HEK293T (cell line): ENCODE data around the gene GRM4.

Source experiments
- BHLHE40 ChIP-seq: fragments of 450-650 bp; IDR thresholded peaks from 2 replicates; pipeline ENCODE4 v1.6.1; 2016; ENCODE audit warnings: mild to moderate bottlenecking, moderate library complexity, borderline replicate concordance
- ELF4 ChIP-seq: fragments of 450-650 bp; IDR thresholded peaks from 2 replicates; pipeline ENCODE4 v1.6.1; 2017; ENCODE audit warnings: antibody characterized with exemption
- FOXA1 ChIP-seq: fragments of 450-650 bp; IDR thresholded peaks from 2 replicates; pipeline ENCODE4 v1.6.1; 2016; ENCODE audit warnings: mild to moderate bottlenecking
- FOXK2 ChIP-seq: fragments of 450-650 bp; IDR thresholded peaks from 2 replicates; pipeline ENCODE4 v1.6.1; 2016; ENCODE audit warnings: mild to moderate bottlenecking
- FOXM1 ChIP-seq: fragments of 450-650 bp; IDR thresholded peaks from 2 replicates; pipeline ENCODE4 v1.6.1; 2017; ENCODE audit warnings: mild to moderate bottlenecking, borderline replicate concordance
- HDGF ChIP-seq: fragments of 450-650 bp; IDR thresholded peaks from 2 replicates; pipeline ENCODE4 v1.6.1; 2017; ENCODE audit warnings: antibody characterized with exemption, borderline replicate concordance
- L3MBTL2 ChIP-seq: fragments of 450-650 bp; conservative IDR thresholded peaks from 2 replicates; pipeline ENCODE4 v1.6.1; 2016; ENCODE audit warnings: mild to moderate bottlenecking
- LEF1 ChIP-seq: fragments of 450-650 bp; IDR thresholded peaks from 2 replicates; pipeline ENCODE4 v1.6.1; 2017; ENCODE audit warnings: mild to moderate bottlenecking, borderline replicate concordance
- NFRKB ChIP-seq: fragments of 450-650 bp; IDR thresholded peaks from 2 replicates; pipeline ENCODE4 v1.6.1; 2016; ENCODE audit warnings: mild to moderate bottlenecking, moderate library complexity
- PKNOX1 ChIP-seq: fragments of 450-650 bp; IDR thresholded peaks from 2 replicates; pipeline ENCODE4 v1.6.1; 2016
- SP1 ChIP-seq: fragments of 450-650 bp; IDR thresholded peaks from 2 replicates; pipeline ENCODE4 v1.6.1; 2017
- SUZ12 ChIP-seq: fragments of 450-650 bp; IDR thresholded peaks from 2 replicates; pipeline ENCODE4 v1.6.1; 2016; ENCODE audit warnings: mild to moderate bottlenecking
- TARDBP ChIP-seq: fragments of 450-650 bp; IDR thresholded peaks from 2 replicates; pipeline ENCODE4 v1.6.1; 2016
- ZNF384 ChIP-seq: fragments of 450-650 bp; IDR thresholded peaks from 2 replicates; pipeline ENCODE4 v1.6.1; 2016

- TF ChIP-seq TARDBP (no peak), NFRKB (no peak), FOXM1 (no peak), FOXK2 (no peak), SP1 (no peak), FOXA1 (no peak), BHLHE40 (no peak), SUZ12 (no peak), ELF4 (no peak), HDGF (no peak), LEF1 (no peak), L3MBTL2 (no peak), PKNOX1 (no peak), ZNF384 (no peak)
These were observed 10.3 kb downstream of the GRM4 start for GRCh38 chr6:34135541-34135940.
